T47D (cell line): ENCODE results near the gene PYDC1.

Source experiments
- DNase-seq, 2 experiments: peaks; one replicate each; pipeline versions ENCODE4 v3.0.0 to v3.0.0-alpha.2; 2011 to 2012; ENCODE audit warnings: low read depth in 1 of 2, low spot score in 1 of 2
- JUND ChIP-seq: IDR thresholded peaks from 2 replicates; pipeline ENCODE4 v1.6.1; 2012; ENCODE audit warnings: low read depth
- in situ Hi-C: cut with HindIII; loops from 2 replicates; pipeline ENCODE4 v1.10.0; 2016; ENCODE audit warnings: low sequenced_read_pairs, low pct_unique_long_range_greater_than_20kb

PYDC1 gene

DNA sequence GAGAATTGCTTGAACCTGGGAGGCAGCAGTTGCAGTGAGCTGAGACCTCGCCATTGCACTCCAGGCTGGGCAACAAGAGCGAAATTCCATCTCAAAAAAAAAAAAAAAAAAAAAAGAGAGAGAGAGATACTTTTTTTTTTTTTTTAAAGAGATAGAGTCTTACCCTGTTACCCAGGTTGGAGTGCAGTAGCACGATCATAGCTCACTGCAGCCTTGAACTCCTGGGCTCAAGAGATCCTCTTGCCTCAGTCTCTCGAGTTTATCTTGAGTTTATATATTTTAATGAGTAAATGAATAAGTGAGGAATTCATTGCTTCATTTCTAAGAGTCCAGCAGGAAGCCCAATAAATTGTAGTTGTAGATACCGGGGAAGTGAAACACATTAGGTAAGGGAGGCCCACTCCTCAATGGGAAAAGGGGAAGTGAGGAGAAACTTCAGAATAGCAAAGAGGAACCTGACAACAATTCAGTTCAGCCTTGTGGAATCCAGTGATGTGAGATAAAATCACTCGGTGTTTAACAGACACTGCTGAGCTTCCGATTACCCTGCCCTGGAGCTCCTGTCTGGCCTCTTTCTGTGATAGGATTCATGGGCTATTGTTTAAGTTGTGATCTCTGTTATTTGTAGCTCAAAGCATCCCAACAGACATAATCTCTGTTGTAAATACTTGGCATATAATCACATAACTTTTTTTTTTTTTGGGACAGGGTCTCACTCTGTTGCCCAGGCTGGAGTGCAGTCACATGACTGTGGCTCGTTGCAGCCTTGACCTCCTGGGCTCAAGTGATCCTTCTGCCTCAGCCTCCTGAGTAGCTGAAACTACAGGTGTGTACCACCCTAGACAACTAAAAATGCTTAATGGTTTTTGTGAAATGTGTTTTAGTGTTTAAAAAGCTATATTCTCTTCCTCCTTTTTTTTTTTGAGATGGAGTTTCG, 27.1 kb upstream of the PYDC1 start:
- in situ Hi-C loops = no loop called here
- no peak for DNase-seq
- no peak for TF ChIP-seq JUND

DNA sequence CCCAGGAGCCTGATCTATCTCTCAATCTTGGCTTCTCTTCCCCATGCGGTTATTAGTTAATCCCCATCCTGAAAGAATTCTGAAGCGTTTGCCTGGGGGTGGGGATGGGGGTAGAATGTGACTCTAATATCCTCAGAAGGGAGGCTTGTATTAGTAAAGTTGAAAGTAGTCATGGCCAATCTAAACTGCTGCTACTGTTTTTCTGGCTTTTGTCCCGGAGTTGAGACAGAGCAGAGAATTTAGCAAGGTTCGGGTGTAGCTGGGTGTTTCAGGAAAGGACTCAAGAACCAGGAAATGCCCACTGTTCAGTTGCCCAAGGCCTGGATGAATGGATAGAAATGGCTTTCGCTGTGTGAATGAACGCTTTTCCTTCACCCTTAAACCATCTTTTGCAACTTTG, 25.3 kb upstream of the PYDC1 start:
- peak in 1 of 2 experiments; percentile 59 for DNase-seq
- in situ Hi-C loops = no loop called here
- no peak for TF ChIP-seq JUND

DNA sequence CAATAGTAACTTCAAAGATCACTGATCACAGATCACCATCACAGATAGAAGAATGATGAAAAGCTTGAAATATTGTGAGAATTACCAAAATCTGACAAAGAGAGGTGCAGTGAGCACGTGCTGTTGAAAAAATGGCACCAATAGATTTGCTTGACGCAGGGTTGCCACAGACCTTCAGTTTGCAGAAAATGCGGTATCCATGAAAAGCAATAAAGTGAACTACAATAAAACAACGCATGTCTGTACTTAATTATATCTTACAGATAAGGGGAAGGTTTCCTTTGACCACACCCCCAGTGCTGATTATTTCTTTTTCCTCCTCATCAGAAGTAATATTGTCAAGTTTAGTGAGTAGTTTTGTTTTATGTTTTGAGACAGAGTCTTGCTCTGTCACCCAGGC, 21.1 kb upstream of the PYDC1 start:
- in situ Hi-C loops = no loop called here
- no peak for DNase-seq
- TF ChIP-seq JUND = no peak

DNA sequence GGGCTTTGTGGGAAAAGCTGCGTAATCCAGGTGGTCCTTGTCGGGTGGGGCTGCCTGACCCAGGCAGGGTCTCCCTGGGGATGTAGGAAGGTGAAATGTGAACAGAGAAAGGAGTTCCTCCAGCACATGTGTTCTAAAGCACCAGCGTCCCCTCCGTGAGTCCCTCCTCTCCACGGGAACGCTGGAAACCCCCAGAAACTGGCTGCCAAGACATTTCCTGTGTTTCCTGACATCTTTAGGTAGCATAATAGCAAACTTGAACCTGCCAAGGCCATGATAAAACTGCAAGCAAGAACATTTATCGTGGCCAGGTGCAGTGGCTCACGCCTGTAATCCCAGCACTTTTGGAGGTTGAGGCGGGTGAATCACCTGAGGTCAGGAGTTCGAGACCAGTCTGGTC, 12.6 kb upstream of the PYDC1 start:
- no peak for TF ChIP-seq JUND
- in situ Hi-C loops = no loop called here
- no peak for DNase-seq

DNA sequence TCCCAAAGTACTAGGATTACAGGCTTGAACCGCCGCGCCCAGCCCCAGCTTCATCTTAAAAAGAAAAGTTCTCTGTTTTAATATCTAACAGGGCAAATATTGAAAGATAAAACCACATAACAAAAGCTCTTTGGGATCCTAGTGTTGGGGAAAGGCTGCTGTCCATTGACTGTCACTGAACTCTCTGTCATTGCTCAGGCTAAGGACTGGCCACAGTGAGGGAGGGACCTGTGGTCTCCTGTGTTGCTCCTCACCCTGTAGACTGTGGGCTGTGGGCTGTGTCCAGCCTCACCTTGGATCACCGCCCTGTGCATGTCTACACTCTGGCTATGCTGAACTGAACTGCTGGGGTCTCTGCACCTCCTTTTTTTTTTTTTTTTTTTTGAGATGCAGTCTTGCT, 11.3 kb upstream of the PYDC1 start:
- TF ChIP-seq JUND = no peak
- DNase-seq = no peak
- in situ Hi-C loops = no loop called here

DNA sequence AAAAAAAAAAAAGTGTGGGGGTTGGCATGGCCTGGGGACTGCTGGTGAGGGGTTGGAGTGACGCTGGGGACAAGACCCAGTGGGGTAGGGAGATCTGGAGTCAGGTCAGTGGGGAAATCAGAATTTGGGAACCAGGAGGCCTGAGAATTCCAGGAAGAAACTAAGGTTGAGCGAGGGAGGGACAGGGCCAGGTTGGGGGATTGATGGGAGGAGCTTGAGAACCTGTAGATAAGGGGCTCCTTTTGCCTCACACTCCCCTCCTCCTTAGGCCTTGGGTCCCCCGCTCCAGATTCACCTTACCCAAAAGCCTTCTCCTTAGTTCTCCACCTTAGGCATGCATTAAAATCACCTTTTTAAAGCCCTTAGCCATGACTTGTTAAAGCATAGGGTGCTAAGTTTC, 8.3 kb upstream of the PYDC1 start:
- in situ Hi-C loops = no loop called here
- TF ChIP-seq JUND = no peak
- DNase-seq = no peak

DNA sequence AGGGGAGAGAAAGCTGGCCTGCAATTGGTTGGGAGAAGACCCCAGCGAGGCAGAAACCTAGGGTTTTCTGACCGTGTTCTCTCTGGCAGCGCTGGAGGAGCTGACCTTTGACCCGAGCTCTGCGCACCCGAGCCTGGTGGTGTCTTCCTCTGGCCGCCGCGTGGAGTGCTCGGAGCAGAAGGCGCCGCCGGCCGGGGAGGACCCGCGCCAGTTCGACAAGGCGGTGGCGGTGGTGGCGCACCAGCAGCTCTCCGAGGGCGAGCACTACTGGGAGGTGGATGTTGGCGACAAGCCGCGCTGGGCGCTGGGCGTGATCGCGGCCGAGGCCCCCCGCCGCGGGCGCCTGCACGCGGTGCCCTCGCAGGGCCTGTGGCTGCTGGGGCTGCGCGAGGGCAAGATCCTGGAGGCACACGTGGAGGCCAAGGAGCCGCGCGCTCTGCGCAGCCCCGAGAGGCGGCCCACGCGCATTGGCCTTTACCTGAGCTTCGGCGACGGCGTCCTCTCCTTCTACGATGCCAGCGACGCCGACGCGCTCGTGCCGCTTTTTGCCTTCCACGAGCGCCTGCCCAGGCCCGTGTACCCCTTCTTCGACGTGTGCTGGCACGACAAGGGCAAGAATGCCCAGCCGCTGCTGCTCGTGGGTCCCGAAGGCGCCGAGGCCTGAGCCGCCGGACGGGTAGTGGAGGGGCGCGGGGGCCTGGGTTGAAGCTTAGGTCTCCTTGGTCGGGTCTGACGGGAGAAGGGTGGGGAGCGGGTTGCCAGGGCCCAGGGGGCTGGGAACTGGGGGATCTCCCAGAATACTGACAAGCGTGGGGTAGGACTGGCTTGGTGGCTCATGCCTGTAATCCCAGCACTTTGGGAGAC, 7.4 kb upstream of the PYDC1 start:
- in situ Hi-C loops = no loop called here
- DNase-seq = no peak

DNA sequence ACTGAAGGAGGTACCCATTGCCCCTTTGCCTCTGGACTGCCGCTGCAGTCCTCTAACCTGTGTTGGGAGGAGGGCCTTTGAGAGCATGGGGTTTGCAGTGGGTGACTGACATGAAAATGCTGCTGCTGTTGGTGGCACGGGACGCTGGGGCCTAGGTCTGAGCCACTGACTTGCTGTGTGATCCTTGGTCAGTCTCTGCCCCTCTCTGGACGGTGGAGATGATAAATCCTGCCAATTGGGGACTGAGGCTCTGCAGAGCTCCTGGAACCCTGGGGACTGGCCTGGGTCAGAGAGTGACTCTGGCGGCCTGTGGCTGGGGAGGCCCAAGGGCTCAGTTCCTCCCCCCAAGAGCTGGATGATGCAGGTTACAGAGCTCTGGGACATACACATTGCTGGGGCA, 6.1 kb upstream of the PYDC1 start:
- in situ Hi-C loops = no loop called here
- DNase-seq = no peak
- TF ChIP-seq JUND = no peak

More for the DNA sequence above, 7.4 kb upstream of the PYDC1 start:
- TF ChIP-seq JUND = no peak

DNA sequence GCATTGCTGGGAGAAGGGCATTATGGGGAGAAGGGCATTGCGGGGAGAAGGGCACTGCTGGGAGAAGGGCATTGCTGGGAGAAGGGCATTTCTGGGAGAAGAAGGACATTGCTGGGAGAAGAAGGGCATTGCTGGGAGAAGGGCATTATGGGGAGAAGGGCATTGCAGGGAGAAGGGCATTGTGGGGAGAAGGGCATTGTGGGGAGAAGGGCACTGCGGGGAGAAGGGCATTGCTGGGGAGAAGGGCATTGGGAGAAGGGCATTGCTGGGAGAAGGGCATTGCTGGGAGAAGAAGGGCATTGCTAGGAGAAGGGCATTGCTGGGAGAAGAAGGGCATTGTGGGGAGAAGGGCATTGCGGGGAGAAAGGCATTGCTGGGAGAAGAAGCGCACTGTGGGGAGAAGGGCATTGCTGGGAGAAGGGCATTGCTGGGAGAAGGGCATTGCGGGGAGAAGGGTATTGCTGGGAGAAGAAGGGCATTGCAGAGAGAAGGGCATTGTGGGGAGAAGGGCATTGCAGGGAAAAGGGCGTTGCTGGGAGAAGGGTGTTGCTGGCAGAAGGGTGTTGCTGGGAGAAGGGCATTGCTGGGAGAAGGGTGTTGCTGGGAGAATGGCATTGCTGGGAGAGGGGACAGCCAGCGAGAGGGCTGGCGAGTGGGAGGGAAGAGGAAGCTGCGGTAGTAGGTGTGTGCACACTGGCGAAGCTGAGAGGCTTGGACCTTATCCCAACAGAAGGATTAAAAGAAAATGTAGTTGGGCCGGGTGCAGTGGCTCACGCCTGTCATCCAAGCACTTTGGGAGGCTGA, 4.6 kb upstream of the PYDC1 start:
- DNase-seq = no peak
- in situ Hi-C loops = no loop called here
- no peak for TF ChIP-seq JUND

DNA sequence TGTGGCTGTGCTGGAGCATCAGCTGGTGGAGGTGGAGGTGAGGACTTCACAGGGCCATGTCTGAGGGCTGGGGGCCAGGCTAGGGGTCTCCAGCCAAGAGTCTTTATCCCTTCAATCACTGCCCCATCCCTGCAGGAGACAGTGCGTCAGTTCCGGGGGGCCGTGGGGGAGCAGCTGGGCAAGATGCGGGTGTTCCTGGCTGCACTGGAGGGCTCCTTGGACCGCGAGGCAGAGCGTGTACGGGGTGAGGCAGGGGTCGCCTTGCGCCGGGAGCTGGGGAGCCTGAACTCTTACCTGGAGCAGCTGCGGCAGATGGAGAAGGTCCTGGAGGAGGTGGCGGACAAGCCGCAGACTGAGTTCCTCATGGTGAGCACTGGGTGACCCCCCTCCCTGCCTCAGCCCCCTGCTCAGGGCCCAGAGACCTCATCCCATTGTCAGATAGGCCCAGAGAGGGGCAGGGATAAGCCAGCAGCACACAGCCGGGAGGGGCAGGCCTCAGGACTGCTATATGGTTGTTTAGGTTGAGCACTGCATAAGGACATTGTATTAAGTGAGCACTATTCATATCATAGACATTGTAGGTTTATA, 2.3 kb upstream of the PYDC1 start:
- in situ Hi-C loops = no loop called here
- TF ChIP-seq JUND = no peak
- no peak for DNase-seq

DNA sequence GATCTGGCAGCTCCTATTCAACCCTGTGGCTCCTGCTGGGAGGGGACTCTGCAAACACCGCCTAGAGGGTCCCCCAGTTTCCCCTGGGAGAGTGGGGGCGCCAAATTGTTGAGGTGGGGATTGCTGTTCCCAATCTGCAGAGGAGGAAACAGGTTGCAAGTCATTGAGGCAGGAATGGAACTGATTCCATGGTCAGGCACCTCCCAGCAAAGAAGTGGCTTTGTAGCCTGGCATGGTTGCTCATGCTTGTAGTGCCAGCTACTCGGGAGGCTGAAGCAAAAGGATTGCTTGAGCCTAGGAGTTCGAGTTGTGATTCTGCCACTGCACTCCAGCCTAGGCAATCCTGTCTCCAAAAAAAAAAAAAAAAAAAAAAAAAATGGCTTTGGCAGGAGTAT, 198 bp upstream of the PYDC1 start:
- in situ Hi-C loops = no loop called here
- TF ChIP-seq JUND = no peak
- no peak for DNase-seq

DNA sequence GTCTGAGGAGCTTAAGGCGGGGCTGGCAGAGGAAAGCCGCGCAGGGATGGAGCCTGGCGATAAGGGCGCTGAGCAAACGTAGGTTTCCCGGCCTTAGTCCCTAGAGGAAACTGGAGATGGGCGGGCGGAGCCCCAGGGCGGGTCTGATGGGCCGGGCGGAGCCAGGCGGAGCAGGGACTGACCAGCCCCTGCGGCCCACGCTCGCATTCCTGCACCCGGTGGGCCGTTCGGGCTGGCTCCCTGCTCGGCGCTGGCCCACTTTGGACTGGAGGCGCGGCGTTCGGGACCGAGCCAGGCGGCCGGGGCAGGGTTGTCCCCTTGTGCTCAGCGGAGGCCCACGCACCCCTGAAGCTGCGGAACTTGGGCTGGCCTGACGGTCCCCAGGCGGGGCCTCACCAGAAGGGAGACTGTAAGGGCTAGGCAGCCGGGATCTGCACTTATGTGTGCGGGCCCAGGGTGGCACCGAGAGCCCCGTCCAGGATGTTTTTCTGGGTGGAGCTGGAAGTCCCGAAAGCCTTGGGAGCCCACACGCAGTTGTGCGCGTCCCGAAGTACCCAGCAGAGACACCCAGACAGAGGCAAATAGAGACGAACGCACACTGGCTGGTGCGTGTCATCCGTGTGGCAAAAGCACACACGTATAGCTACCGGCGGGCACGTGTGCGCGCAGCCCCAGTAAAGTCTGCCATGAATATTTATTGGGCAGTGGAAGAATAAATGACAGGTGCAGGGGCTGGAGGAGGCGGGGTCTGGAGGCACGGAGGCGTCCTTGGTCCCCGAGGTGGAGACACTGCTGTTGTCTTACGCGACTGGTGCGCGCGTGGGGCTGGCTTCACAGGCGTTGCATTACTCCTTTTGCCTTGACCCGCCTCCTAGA, 1.4 kb downstream of the PYDC1 start:
- in situ Hi-C loops = no loop called here
- DNase-seq = peak; percentile 73 to 98
- no peak for TF ChIP-seq JUND
